Measurements from ENCODE around the gene PARD6A.
"Not testable (repeated sequence)": the region's sequence is repeated elsewhere in the genome, so short reads cannot be mapped to it uniquely, and the experiment has no call there.

DNA sequence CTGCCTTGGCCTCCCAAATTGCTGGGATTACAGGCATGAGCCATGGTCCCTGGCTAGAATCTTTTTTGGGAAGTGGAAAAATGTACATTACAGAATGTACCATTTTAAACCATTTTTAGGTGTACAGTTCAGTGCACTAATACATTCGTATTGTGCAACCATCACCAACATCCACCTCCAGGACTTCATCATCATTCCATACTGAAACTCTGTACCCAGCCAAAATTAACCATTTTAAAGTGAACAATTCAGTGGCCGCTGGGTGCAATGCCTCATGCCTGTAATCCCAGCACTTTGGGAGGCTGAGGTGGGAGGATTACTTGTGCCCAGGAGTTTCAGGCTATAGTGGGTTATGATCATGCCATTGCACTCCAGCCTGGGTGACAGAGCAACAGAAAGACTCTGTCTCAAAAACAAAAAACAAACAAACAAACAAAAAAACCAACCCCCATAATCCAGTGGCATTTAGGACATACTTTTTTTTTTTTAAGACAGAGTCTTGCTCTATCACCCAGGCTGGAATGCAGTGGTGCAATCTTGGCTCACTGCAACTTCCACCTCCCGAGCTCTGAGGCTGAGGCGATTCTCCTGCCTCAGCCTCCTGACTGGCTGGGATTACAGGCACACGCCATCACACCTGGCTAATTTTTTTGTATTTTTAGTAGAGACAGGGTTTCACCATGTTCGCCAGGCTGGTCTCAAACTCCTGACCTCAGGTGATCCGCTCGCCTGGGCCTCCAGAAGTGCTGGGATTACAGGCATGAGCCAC is 32.9 kb downstream of the PARD6A start:
- not testable (repeated sequence) for TF ChIP-seq CTCF (IDR thresholded peaks at IDR 0.05; ENCODE audit: low read depth, low read length); EZH2phosphoT487 (IDR thresholded peaks at IDR 0.05; ENCODE audit: low read depth)
